Gastrocnemius medialis (tissue), 4 donors: ENCODE data around the gene KRTAP4-4. TPM values are rescaled to one million over a fixed set of nuclear protein-coding genes. Genes with fewer than 3 reads are reported as not detected.
"Not testable (repeated sequence)": the region's sequence is repeated elsewhere in the genome, so short reads cannot be mapped to it uniquely, and the experiment has no call there.

Source experiments
- ATAC-seq, 2 donors: fragments of 150-250 bp; one replicate each; pipeline ENCODE4 v1.9.1; 2016
- DNase-seq, 2 donors: peaks; one replicate each; pipeline ENCODE4 v3.0.0-alpha.2; 2019
- H3K27ac ChIP-seq, 4 donors: fragments of 200-600 bp; sonication (generic); 1 replicate in 1 of 4; 2 replicates in 3 of 4; pipeline ENCODE4 v1.5.1; 2016 to 2018; ENCODE audit warnings: mild to moderate bottlenecking in 2 of 4, moderate library complexity in 1 of 4
- H3K27me3 ChIP-seq, 3 donors: fragments of 200-600 bp; sonication (generic) in 2 of 3; 1 replicate in 1 of 3; 2 replicates in 2 of 3; pipeline versions ENCODE4 v1.5.1 to v1.6.0; 2016 to 2019; ENCODE audit warnings: mild to moderate bottlenecking in 1 of 3, moderate library complexity in 1 of 3
- H3K36me3 ChIP-seq, 2 donors: fragments of 200-600 bp; sonication (generic) in 1 of 2; one replicate each; pipeline ENCODE4 v1.5.1; 2017 to 2018
- H3K4me1 ChIP-seq, 2 donors: fragments of 200-600 bp; sonication (generic) in 1 of 2; one replicate each; pipeline ENCODE4 v1.5.1; 2016 to 2017; ENCODE audit warnings: mild to moderate bottlenecking in 2 of 2
- H3K4me3 ChIP-seq, 4 donors: fragments of 200-600 bp; sonication (generic) in 3 of 4; 1 replicate in 1 of 4; 2 replicates in 3 of 4; pipeline ENCODE4 v1.5.1; 2016 to 2019; ENCODE audit warnings: mild to moderate bottlenecking in 2 of 4
- H3K9me3 ChIP-seq, 3 donors: fragments of 200-600 bp; sonication (generic) in 2 of 3; 1 replicate in 1 of 3; 2 replicates in 2 of 3; pipeline ENCODE4 v1.5.1; 2016 to 2019
- CTCF ChIP-seq, 5 experiments: fragments of 450-650 bp in 3 of 5; fragments of 200-600 bp in 2 of 5; sonication (generic) in 2 of 5; IDR thresholded peaks in 4 of 5; conservative IDR thresholded peaks in 1 of 5; 1 replicate in 4 of 5; 2 replicates in 1 of 5; pipeline ENCODE4 v1.5.1; 2016 to 2019; ENCODE audit warnings: antibody characterized with exemption in 5 of 5, mild to moderate bottlenecking in 3 of 5, moderate library complexity in 3 of 5
- POLR2A ChIP-seq, 2 donors: fragments of 450-650 bp; IDR thresholded peaks; one replicate each; pipeline ENCODE4 v1.6.1; 2017; ENCODE audit warnings: antibody characterized with exemption in 2 of 2, mild to moderate bottlenecking in 2 of 2, moderate library complexity in 2 of 2
- in situ Hi-C, 4 donors: fragments of 200-750 bp; cut with MboI; loops; one replicate each; pipeline versions ENCODE4 v1.15.0 to v1.8.0; 2017; ENCODE audit warnings: low sequenced_read_pairs in 4 of 4
- intact Hi-C: fragments of 100-400 bp; cut with DNase I; formaldehyde crosslinking; loops from one replicate; pipeline ENCODE4 v1.15.1; 2023; ENCODE audit warnings: low total_unique reads
- total RNA-seq, 4 donors: library from RNA; depleted of rRNA; stranded (reverse); fragments of >200 nt; gene quantifications; one replicate each; pipeline versions ENCODE4 v1.1.0 to v1.2.3, GENCODE V29; 2016

The KRTAP4-4 gene
- total RNA-seq, 4 donors from 2014 or later = not detected

- Histone ChIP-seq H3K27me3 (peaks cover 0 to 6% (median 0%) of the 10 kb centered on the region in 3 donors), H3K36me3 (no peaks in the 10 kb centered on the region), H3K4me3 (no peak overlapping the region), H3K9me3 (no peaks in the 10 kb centered on the region), H3K4me1 (no peaks in the 10 kb centered on the region), H3K27ac (no peak overlapping the region)
- DNase-seq = no peak
- no peak for TF ChIP-seq POLR2A (IDR thresholded peaks at IDR 0.05)
- ATAC-seq = no peak
- intact Hi-C loops (no loop called here), in situ Hi-C loops (no loop called here)
Observed at GRCh38 chr17:41133880-41134735, 26.4 kb downstream of the KRTAP4-4 start.

- in situ Hi-C loops = no loop called here
- Histone ChIP-seq H3K4me1 (no peaks in the 10 kb centered on the region), H3K4me3 (no peak overlapping the region), H3K27ac (no peak overlapping the region), H3K9me3 (no peaks in the 10 kb centered on the region), H3K27me3 (peaks cover 0 to 3% (median 0%) of the 10 kb centered on the region in 3 donors), H3K36me3 (no peaks in the 10 kb centered on the region)
- DNase-seq (no peak), ATAC-seq (no peak)
- intact Hi-C loops = no loop called here
- TF ChIP-seq CTCF (IDR thresholded peaks at IDR 0.05 in 4 of 5, conservative IDR thresholded peaks at IDR 0.05 in 1 of 5) (no peak), POLR2A (IDR thresholded peaks at IDR 0.05) (no peak)
Observed at GRCh38 chr17:41131979-41132378, 28.6 kb downstream of the KRTAP4-4 start.

- intact Hi-C loops = no loop called here
Observed at GRCh38 chr17:41127371-41127770, 33.2 kb downstream of the KRTAP4-4 start.

GRCh38 chr17:41126412-41126811, 34.1 kb downstream of the KRTAP4-4 start:
- in situ Hi-C loops = no loop called here
- no peak for DNase-seq
- ATAC-seq = no peak
- H3K4me1 ChIP-seq = no peaks in the 10 kb centered on the region
- TF ChIP-seq POLR2A (IDR thresholded peaks at IDR 0.05) (no peak), CTCF (IDR thresholded peaks at IDR 0.05 in 4 of 5, conservative IDR thresholded peaks at IDR 0.05 in 1 of 5) (no peak)
- H3K27ac ChIP-seq = no peak overlapping the region
- no peaks in the 10 kb centered on the region for H3K9me3 ChIP-seq
- intact Hi-C loops = no loop called here
- no peaks in the 10 kb centered on the region for H3K36me3 ChIP-seq
- H3K4me3 ChIP-seq = no peak overlapping the region
- peaks cover 0 to 4% (median 0%) of the 10 kb centered on the region in 3 donors for H3K27me3 ChIP-seq

More at GRCh38 chr17:41127371-41127770, 33.2 kb downstream of the KRTAP4-4 start:
- Histone ChIP-seq H3K27me3 (peaks cover 0 to 4% (median 0%) of the 10 kb centered on the region in 3 donors), H3K4me1 (no peaks in the 10 kb centered on the region), H3K27ac (no peak overlapping the region), H3K4me3 (no peak overlapping the region), H3K36me3 (no peaks in the 10 kb centered on the region), H3K9me3 (no peaks in the 10 kb centered on the region)
- no peak for DNase-seq
- TF ChIP-seq CTCF (IDR thresholded peaks at IDR 0.05 in 4 of 5, conservative IDR thresholded peaks at IDR 0.05 in 1 of 5) = no peak
- TF ChIP-seq POLR2A (IDR thresholded peaks at IDR 0.05) = no peak
- no peak for ATAC-seq
- in situ Hi-C loops = no loop called here

- Histone ChIP-seq H3K36me3 (no peaks in the 10 kb centered on the region), H3K4me3 (no peak overlapping the region), H3K27me3 (peaks cover 0 to 4% (median 0%) of the 10 kb centered on the region in 3 donors), H3K27ac (no peak overlapping the region), H3K4me1 (no peaks in the 10 kb centered on the region), H3K9me3 (no peaks in the 10 kb centered on the region)
- intact Hi-C loops (no loop called here), in situ Hi-C loops (no loop called here)
- TF ChIP-seq POLR2A (IDR thresholded peaks at IDR 0.05) (no peak), CTCF (IDR thresholded peaks at IDR 0.05 in 4 of 5, conservative IDR thresholded peaks at IDR 0.05 in 1 of 5) (no peak)
- DNase-seq (no peak), ATAC-seq (no peak)
Observed at GRCh38 chr17:41125064-41125463, 35.5 kb downstream of the KRTAP4-4 start.

- H3K36me3 ChIP-seq, H3K4me3 ChIP-seq, in situ Hi-C loops, H3K9me3 ChIP-seq, ATAC-seq, H3K27me3 ChIP-seq, H3K27ac ChIP-seq, DNase-seq, intact Hi-C loops, H3K4me1 ChIP-seq: not testable (repeated sequence)
Observed at GRCh38 chr17:41123991-41124371, 36.6 kb downstream of the KRTAP4-4 start, which contains the start of gene KRTAP4-12. Gene KRTAP4-12, minus strand, starts transcription at chr17:41124182. Its CDS starts 60 bp downstream, at chr17:41124122.

- in situ Hi-C loops, H3K4me3 ChIP-seq, H3K27me3 ChIP-seq, intact Hi-C loops, H3K4me1 ChIP-seq, H3K27ac ChIP-seq, DNase-seq, H3K9me3 ChIP-seq, H3K36me3 ChIP-seq, ATAC-seq: not testable (repeated sequence)
Observed at GRCh38 chr17:41123292-41123990, 37.1 kb downstream of the KRTAP4-4 start.
